ENCODE data around the gene PBRM1. TPM values are rescaled to one million over a fixed set of nuclear protein-coding genes. Genes with fewer than 3 reads are reported as not detected.

The PBRM1 gene
- total and polyA plus RNA-seq, 2 experiments from 2014 or later, result 57.5 to 72.5 TPM

GRCh38 chr3:52555056-52555455 is 130.7 kb downstream of the PBRM1 start:
- ATAC-seq (no peak), DNase-seq (ENCODE audit: low spot score) (no peak)
- no peaks in the 10 kb centered on the region for H3F3A ChIP-seq (replicated peaks; ENCODE audit: low read depth)
- Mint-ChIP-seq H3K4me3 (no peak overlapping the region), H3K4me1 (peaks cover 17% of the 10 kb centered on the region; the same call in 2 of the 3 replicates), H3K27me3 (ENCODE audit: insufficient read depth, low read depth, poor library complexity) (peaks cover 4% of the 10 kb centered on the region), H3K27ac (peak overlapping the region; percentile 79; the same call in 1 of the 2 replicates), H3K9me3 (no peaks in the 10 kb centered on the region), H3K36me3 (ENCODE audit: low read depth) (peaks cover 17% of the 10 kb centered on the region)
- H3K27ac ChIP-seq (ENCODE audit: low read depth), result no peak overlapping the region
- no peak overlapping the region for H3K4me2 ChIP-seq
- TF ChIP-seq NANOG (IDR thresholded peaks at IDR 0.05; ENCODE audit: borderline replicate concordance) (no peak), POLR2AphosphoS5 (IDR thresholded peaks at IDR 0.05; ENCODE audit: low read depth) (no peak), ZNF331 (CRISPR knock-in tag; IDR thresholded peaks at IDR 0.05; ENCODE audit: low read depth) (no peak), ETS1 (IDR thresholded peaks at IDR 0.05) (no peak), EZH2 (IDR thresholded peaks at IDR 0.05; ENCODE audit: low read depth, unreplicated experiment) (no peak), CTCF (conservative IDR thresholded peaks at IDR 0.05; ENCODE audit: low read depth in 2 of 2) (no peak), CREB1 (CRISPR knock-in tag; IDR thresholded peaks at IDR 0.05; ENCODE audit: low read depth) (no peak), EZH2phosphoT487 (IDR thresholded peaks at IDR 0.05; ENCODE audit: unreplicated experiment) (no peak), REST (IDR thresholded peaks at IDR 0.05; ENCODE audit: unreplicated experiment) (no peak)
- no peaks in the 10 kb centered on the region for H3K9me2 ChIP-seq (ENCODE audit: insufficient read depth)
- H4K20me1 ChIP-seq (replicated peaks; ENCODE audit: insufficient read depth), result no peaks in the 10 kb centered on the region
- H3K79me2 ChIP-seq (replicated peaks; ENCODE audit: insufficient read depth), result no peaks in the 10 kb centered on the region
- peaks cover 7% of the 10 kb centered on the region for H3K36me3 ChIP-seq (ENCODE audit: insufficient read depth)
- peaks cover 7% of the 10 kb centered on the region; the same call in 1 of the 2 replicates for H3K4me1 ChIP-seq (ENCODE audit: insufficient read depth)
- no peaks in the 10 kb centered on the region for H3K27me3 ChIP-seq (ENCODE audit: insufficient read depth)
- no peak overlapping the region for H2AFZ ChIP-seq
- no peak overlapping the region for H3K4me3 ChIP-seq

All from GM23338 (cell line).